HT1080 (cell line): ENCODE results near the gene POPDC3. TPM values are rescaled to one million over a fixed set of nuclear protein-coding genes. Genes with fewer than 3 reads are reported as not detected.
"Not testable (repeated sequence)": the region's sequence is repeated elsewhere in the genome, so short reads cannot be mapped to it uniquely, and the experiment has no call there.

Experiments used
- DNase-seq: peaks from one replicate; pipeline ENCODE4 v3.0.0-alpha.2; 2015; ENCODE audit warnings: low read depth
- total RNA-seq: library from RNA; depleted of rRNA; stranded (reverse); fragments of >200 nt; shearing (Covaris generic); gene quantifications from 2 replicates; pipeline ENCODE4 v1.2.3, GENCODE V29; 2014

Gene POPDC3
- total RNA-seq, 1 experiment from 2014 or later = 70.5 TPM

GRCh38 chr6:105196076-105196475 lies 16.3 kb upstream of the POPDC3 start:
- no peak for DNase-seq

GRCh38 chr6:105194591-105194990 lies 14.8 kb upstream of the POPDC3 start:
- DNase-seq = no peak

- DNase-seq = no peak
Observed at GRCh38 chr6:105194106-105194505, 14.3 kb upstream of the POPDC3 start.

- no peak for DNase-seq
Observed at GRCh38 chr6:105193647-105194046, 13.8 kb upstream of the POPDC3 start.

GRCh38 chr6:105192707-105193465 lies 13.1 kb upstream of the POPDC3 start:
- peak; percentile 87 for DNase-seq

GRCh38 chr6:105191351-105191750 lies 11.5 kb upstream of the POPDC3 start:
- no peak for DNase-seq

- DNase-seq = no peak
Observed at GRCh38 chr6:105189026-105189820, 9.4 kb upstream of the POPDC3 start.

GRCh38 chr6:105188251-105188650 lies 8.4 kb upstream of the POPDC3 start:
- DNase-seq = no peak

GRCh38 chr6:105186576-105186975 lies 6.8 kb upstream of the POPDC3 start:
- DNase-seq = no peak

- no peak for DNase-seq
Observed at GRCh38 chr6:105184921-105185320, 5.1 kb upstream of the POPDC3 start.

- DNase-seq = no peak
Observed at GRCh38 chr6:105181981-105182515, 2.2 kb upstream of the POPDC3 start.

GRCh38 chr6:105178636-105179035 lies 1.2 kb downstream of the POPDC3 start:
- DNase-seq = no peak

GRCh38 chr6:105178110-105178509 lies 1.7 kb downstream of the POPDC3 start:
- DNase-seq = peak; percentile 88

GRCh38 chr6:105177556-105177955 lies 2.3 kb downstream of the POPDC3 start:
- no peak for DNase-seq

- peak; percentile 94 for DNase-seq
Observed at GRCh38 chr6:105174512-105174911, 5.3 kb downstream of the POPDC3 start.

GRCh38 chr6:105172515-105172914 lies 7.3 kb downstream of the POPDC3 start:
- DNase-seq = not testable (repeated sequence)

- DNase-seq = peak; percentile 31
Observed at GRCh38 chr6:105170059-105170458, 9.8 kb downstream of the POPDC3 start.

GRCh38 chr6:105167914-105168313 lies 11.9 kb downstream of the POPDC3 start:
- DNase-seq = no peak

GRCh38 chr6:105164418-105164817 lies 15.4 kb downstream of the POPDC3 start:
- peak; percentile 45 for DNase-seq

GRCh38 chr6:105163183-105163582 lies 16.6 kb downstream of the POPDC3 start:
- DNase-seq = no peak

GRCh38 chr6:105162377-105162776 lies 17.4 kb downstream of the POPDC3 start:
- DNase-seq = no peak

GRCh38 chr6:105161421-105161820 lies 18.4 kb downstream of the POPDC3 start:
- no peak for DNase-seq
